ENCODE data around the gene RIOK3. TPM values are rescaled to one million over a fixed set of nuclear protein-coding genes. Genes with fewer than 3 reads are reported as not detected.

Gene RIOK3
- total and polyA plus RNA-seq, 10 of the 15 experiments (the other 5 are each of a cell fraction or from before 2014, with no cell fraction given) = 18.0 to 87.5 (median 53.8) TPM

DNA sequence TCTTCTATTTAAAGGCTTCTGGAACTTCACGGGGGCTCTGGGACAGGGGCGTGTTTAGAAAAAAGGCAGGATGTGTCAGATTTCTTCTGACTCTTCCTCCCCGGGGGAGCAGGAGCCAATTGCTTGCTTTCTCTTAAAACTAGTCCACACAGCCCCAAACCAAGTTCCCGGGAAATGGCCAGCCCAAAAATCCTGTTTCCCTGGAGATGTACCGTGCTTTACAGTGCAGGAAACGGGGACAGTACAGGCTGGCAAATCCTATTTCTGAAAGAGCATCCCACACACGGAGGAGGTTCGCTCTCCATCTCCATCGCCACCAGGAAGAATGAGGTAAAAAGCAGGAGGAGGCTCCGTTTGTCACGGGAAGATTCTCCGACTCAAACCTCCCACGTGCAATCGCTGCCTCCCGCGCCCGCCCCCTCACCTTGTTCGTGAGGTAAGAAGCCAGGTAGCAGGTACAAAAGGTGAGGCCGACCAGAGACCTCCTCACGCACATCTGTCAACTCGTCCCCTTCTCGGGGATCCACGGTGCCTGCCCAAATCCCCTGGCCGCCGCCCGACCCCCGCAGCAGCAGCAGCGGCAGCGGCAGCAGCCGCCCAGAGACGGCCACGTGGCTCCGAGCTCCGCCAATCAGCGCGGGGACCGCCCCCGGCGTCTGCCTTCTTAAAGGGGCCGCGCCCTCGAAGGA lies 15.6 kb upstream of the RIOK3 start:
- DNase-seq (ENCODE audit: low read depth, low spot score) = no peak
- peak overlapping the region; percentile 93 for H3K4me2 ChIP-seq (ENCODE audit: control insufficient read depth, insufficient read depth)
- H4K20me1 ChIP-seq (ENCODE audit: control insufficient read depth, insufficient read depth) = no peaks in the 10 kb centered on the region
- no peak for FAIRE-seq
- no peaks in the 10 kb centered on the region for H3K27me3 ChIP-seq (replicated peaks in 1 of 2; ENCODE audit: control insufficient read depth in 2 of 2, insufficient read depth in 2 of 2, low read length in 1 of 2)
- BruUV-seq (replicated peaks) = TSS peak; percentile 80
- under 1% methylated on average over 42 of the region's 42 CpGs for WGBS (ENCODE audit: insufficient coverage, insufficient replicate concordance, low lambda C conversion rate, missing lambda C conversion rate)
- peak overlapping the region; percentile 79 for H3K9ac ChIP-seq (ENCODE audit: control insufficient read depth, insufficient read depth, low read length)
- peak overlapping the region; percentile 49 for H3K27ac ChIP-seq (ENCODE audit: control insufficient read depth, insufficient read depth)
- H3K4me1 ChIP-seq (ENCODE audit: control insufficient read depth, insufficient read depth, low read length) = no peaks in the 10 kb centered on the region; the same call in 1 of the 2 replicates
- H3K4me3 ChIP-seq = peak overlapping the region; percentile 95
- ChIA-PET SMC1A (ENCODE audit: uncharacterized antibody, unreplicated experiment) (interaction anchor here (1.0 to 2.0 kb wide), 2 partner anchors 10 to 12 kb away, joined by 4 read pairs; no protein-coding TSS in a partner anchor), RAD21 (ENCODE audit: unreplicated experiment) (interaction anchor here (0.7 to 1.5 kb wide), 3 partner anchors 11 to 23 kb away, joined by 3 read pairs; no protein-coding TSS in a partner anchor), CTCF (interaction anchor here (0.7 to 0.9 kb wide), 2 partner anchors 41 to 59 kb away, joined by 3 read pairs; no protein-coding TSS in a partner anchor), POLR2A (interaction anchor here (0.6 to 1.0 kb wide), 6 partner anchors 12 to 655 kb away, joined by 3 to 6 read pairs (median 4); no protein-coding TSS in a partner anchor)
- peaks cover 8% of the 10 kb centered on the region for H3K79me2 ChIP-seq (ENCODE audit: control insufficient read depth, insufficient read depth, low read length)
- in situ Hi-C loops (cut with MboI) (no loop called here), intact Hi-C loops (cut with micrococcal nuclease; ENCODE audit: unreplicated experiment) (no loop called here)
- no peaks in the 10 kb centered on the region for H3K36me3 ChIP-seq (ENCODE audit: control insufficient read depth in 2 of 2, insufficient read depth in 2 of 2, low read length in 1 of 2)
- no peaks in the 10 kb centered on the region; the same call in 2 of the 3 replicates for H3K9me3 ChIP-seq (replicated peaks; ENCODE audit: control insufficient read depth, insufficient read depth, low read length)
- ATAC-seq = peak; percentile 100
- peak overlapping the region; percentile 95 for H2AFZ ChIP-seq (ENCODE audit: control insufficient read depth, low read depth, low read length)
- TF ChIP-seq YY1 (IDR thresholded peaks at IDR 0.05; ENCODE audit: low read depth, low read length) (peak; percentile 11; the same call in 1 of the 2 replicates), NKRF (conservative IDR thresholded peaks at IDR 0.05) (peak; percentile 86; the same call in 1 of the 2 replicates), IKZF1 (conservative IDR thresholded peaks at IDR 0.05) (peak; percentile 65), LARP7 (IDR thresholded peaks at IDR 0.05) (0 out of 2 replicates have a peak, but pooled peaks have one; percentile 43), MXI1 (IDR thresholded peaks at IDR 0.05; ENCODE audit: low read depth, low read length) (peak; percentile 82), HDGF (IDR thresholded peaks at IDR 0.05) (0 out of 2 replicates have a peak, but pooled peaks have one; percentile 47), ASH2L (IDR thresholded peaks at IDR 0.05; ENCODE audit: borderline replicate concordance, low read depth) (0 out of 2 replicates have a peak, but pooled peaks have one; percentile 51), CREB1 (IDR thresholded peaks at IDR 0.05; ENCODE audit: low read depth) (0 out of 2 replicates have a peak, but pooled peaks have one; percentile 26), KLF5 (IDR thresholded peaks at IDR 0.05; ENCODE audit: partially characterized antibody) (peak; percentile 39), POU2F2 (IDR thresholded peaks at IDR 0.05; ENCODE audit: borderline replicate concordance, low read depth, low read length) (no peak), TCF3 (IDR thresholded peaks at IDR 0.05; ENCODE audit: borderline replicate concordance, insufficient read depth, low read depth, low read length) (no peak), PKNOX1 (IDR thresholded peaks at IDR 0.05) (peak; percentile 39; the same call in 1 of the 2 replicates), TAF1 (IDR thresholded peaks at IDR 0.05; ENCODE audit: borderline replicate concordance, low read depth, low read length) (no peak), ATF7 (IDR thresholded peaks at IDR 0.05; ENCODE audit: low read depth) (no peak)
- TF ChIP-seq, protein P1, sequence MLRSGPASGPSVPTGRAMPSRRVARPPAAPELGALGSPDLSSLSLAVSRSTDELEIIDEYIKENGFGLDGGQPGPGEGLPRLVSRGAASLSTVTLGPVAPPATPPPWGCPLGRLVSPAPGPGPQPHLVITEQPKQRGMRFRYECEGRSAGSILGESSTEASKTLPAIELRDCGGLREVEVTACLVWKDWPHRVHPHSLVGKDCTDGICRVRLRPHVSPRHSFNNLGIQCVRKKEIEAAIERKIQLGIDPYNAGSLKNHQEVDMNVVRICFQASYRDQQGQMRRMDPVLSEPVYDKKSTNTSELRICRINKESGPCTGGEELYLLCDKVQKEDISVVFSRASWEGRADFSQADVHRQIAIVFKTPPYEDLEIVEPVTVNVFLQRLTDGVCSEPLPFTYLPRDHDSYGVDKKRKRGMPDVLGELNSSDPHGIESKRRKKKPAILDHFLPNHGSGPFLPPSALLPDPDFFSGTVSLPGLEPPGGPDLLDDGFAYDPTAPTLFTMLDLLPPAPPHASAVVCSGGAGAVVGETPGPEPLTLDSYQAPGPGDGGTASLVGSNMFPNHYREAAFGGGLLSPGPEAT (IDR thresholded peaks at IDR 0.05; ENCODE audit: low read depth) = peak; percentile 77; the same call in 1 of the 2 replicates
- TF ChIP-seq, protein P2, sequence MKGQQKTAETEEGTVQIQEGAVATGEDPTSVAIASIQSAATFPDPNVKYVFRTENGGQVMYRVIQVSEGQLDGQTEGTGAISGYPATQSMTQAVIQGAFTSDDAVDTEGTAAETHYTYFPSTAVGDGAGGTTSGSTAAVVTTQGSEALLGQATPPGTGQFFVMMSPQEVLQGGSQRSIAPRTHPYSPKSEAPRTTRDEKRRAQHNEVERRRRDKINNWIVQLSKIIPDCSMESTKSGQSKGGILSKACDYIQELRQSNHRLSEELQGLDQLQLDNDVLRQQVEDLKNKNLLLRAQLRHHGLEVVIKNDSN (IDR thresholded peaks at IDR 0.05; ENCODE audit: borderline replicate concordance, extremely low read length, insufficient read depth, low read depth, low read length) = peak; percentile 91

All from GM12878 (cell line).